ENCODE results near the gene PARD3. TPM values are rescaled to one million over a fixed set of nuclear protein-coding genes. Genes with fewer than 3 reads are reported as not detected.
"Not testable (repeated sequence)": the region's sequence is repeated elsewhere in the genome, so short reads cannot be mapped to it uniquely, and the experiment has no call there.

The PARD3 gene
- polyA plus RNA-seq, 5 donors: 38.0 to 53.5 (median 46.6) TPM

GRCh38 chr10:34651416-34652195 lies 163.5 kb downstream of the PARD3 start:
- DNase-seq: no peak

DNA sequence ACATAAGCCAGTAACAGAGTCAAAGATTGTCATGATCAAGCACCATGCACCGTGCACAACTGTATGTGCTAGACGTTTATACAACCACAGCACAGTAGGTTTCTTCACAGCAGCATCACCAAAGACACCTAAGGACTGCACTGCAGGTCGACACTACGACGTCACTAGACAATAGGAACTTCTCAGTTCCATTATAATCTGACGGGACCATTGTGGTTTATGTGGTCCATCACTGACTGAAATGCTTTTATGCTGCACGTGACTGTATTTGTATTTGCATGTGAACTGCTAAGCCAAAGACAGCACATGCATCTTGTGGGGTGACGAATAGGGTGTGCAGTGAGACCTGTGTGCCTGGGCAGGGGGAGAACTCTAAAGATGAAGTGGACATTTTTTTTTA lies 164.9 kb downstream of the PARD3 start:
- no peak for DNase-seq

GRCh38 chr10:34649385-34649784 lies 165.7 kb downstream of the PARD3 start:
- DNase-seq: no peak

GRCh38 chr10:34648919-34649318 lies 166.2 kb downstream of the PARD3 start:
- DNase-seq: no peak

GRCh38 chr10:34647875-34648865 lies 166.9 kb downstream of the PARD3 start:
- no peak for DNase-seq

- no peak for DNase-seq
Measured at GRCh38 chr10:34647160-34647559, 167.9 kb downstream of the PARD3 start.

GRCh38 chr10:34646331-34646730 lies 168.8 kb downstream of the PARD3 start:
- no peak for DNase-seq

DNA sequence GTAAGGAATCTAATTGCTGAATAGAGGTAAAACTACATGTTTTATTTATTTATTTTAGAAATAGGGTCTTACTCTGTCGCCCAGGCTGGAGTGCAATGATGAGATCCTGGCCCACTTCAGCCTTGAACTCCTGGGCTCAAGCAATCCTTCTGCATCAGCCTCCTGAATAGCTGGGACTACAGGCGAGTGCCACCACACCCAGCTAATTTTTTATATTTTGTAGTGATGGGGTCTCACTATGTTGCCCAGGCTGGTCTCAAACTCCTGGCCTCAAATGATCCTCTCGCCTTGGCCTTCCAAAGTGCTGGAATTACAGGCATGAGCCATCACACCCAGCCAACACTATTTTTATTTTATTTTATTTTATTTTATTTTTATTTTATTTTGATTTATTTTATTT lies 170.3 kb downstream of the PARD3 start:
- DNase-seq: not testable (repeated sequence)

GRCh38 chr10:34644224-34644623 lies 170.9 kb downstream of the PARD3 start:
- no peak for DNase-seq

GRCh38 chr10:34643620-34644019 lies 171.5 kb downstream of the PARD3 start:
- no peak for DNase-seq

DNA sequence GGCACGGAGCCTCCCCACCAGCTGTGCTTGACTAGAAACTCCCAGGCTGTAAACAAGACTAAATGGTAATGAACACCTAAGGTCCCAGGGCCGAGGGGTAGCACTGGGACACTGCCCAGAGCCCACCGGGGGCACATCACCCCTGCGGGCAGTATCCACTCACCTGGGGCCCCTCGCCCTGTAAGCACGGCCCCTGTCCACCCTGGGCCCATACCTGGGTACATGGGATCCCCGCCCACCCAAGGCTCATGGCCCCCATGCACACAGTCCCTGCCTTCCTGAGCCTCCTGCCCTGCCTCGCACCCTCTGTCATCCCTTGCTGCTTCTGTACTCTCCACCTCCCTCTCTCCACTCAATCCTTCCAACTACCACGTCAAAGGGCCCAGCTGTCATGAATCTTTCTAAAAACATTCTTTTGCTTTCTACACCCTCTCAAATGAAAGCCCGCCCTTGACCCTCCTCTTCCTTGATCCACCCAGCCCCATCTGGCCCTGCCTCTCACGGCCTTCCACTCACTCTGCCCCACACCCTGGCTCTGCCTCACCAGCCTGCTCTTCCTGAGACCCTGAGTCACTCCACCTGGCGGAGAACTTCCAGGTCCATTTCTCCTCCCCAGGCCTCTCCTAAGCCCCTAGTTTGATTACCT lies 173.1 kb downstream of the PARD3 start:
- no peak for DNase-seq

- no peak for DNase-seq
Measured at GRCh38 chr10:34641147-34641912, 173.8 kb downstream of the PARD3 start.

DNA sequence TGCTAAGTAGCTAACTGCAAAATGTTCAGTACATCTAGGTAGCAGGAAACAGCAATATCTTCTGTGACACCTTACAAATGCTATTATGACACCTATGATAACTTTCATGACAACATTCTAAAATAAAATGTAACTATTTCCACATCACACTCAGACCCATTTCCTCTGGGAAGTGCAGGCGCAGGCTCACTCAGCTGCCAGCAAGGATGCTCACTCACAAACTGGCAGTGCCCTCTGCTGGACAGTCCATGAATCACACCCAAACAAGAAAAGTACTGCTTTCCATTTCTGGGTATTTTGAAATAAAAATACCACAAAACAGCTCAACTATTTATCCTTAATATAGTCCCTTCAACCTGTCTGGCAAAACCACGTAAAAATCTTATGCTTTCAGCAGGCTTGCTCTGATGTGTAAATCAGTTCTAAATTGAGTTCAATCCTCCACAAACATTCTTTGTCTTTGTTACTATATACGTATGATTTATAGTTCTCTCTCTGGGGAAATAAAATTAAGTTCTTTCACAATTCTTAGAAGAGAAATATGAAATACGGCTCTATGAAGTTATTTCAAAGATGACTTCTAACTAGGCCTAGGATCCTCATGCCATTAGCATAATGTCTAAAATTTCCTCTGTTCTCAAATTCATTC lies 176.6 kb downstream of the PARD3 start:
- DNase-seq: peak; percentile 77 to 86

GRCh38 chr10:34637418-34637911 lies 177.6 kb downstream of the PARD3 start:
- DNase-seq: peak; percentile 41 to 56

GRCh38 chr10:34635111-34635510 lies 180.0 kb downstream of the PARD3 start:
- no peak for DNase-seq

DNA sequence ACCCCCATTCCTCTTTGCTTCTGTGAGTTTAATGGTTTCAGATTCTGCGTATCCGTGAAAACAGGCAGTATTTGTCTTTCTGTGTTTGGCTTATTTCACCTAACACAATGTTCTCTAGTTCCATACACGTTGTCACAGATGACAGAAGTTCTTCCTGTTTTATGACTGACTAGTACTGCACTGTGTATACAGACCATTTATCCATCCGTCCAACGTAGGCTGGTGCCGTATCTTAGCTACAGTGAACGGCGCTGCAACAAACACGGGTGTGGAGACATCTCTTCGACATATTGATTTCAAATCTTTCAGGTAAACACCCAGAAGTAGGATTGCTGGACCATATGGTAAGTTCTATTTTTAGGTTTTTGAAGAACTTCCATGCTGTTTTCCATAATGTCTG lies 181.7 kb downstream of the PARD3 start:
- DNase-seq: no peak

DNA sequence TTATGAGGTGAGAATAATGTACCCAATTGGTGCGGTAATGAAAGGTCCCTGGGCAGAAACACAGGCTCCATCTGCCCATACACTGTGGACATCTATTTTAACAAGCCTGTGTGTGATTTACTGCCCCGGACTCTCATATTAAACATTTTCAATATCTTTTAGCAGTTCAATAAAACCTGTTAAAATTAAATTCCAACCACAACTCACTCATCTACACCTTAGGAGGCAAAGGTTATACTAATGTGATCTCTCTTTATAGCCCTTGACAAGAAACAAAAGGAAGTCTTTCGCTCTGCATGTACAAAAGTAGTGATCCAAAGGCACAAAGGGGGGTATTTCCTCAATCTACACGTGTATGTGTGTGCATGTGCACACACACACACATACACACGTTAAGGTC lies 186.0 kb downstream of the PARD3 start:
- DNase-seq: no peak

DNA sequence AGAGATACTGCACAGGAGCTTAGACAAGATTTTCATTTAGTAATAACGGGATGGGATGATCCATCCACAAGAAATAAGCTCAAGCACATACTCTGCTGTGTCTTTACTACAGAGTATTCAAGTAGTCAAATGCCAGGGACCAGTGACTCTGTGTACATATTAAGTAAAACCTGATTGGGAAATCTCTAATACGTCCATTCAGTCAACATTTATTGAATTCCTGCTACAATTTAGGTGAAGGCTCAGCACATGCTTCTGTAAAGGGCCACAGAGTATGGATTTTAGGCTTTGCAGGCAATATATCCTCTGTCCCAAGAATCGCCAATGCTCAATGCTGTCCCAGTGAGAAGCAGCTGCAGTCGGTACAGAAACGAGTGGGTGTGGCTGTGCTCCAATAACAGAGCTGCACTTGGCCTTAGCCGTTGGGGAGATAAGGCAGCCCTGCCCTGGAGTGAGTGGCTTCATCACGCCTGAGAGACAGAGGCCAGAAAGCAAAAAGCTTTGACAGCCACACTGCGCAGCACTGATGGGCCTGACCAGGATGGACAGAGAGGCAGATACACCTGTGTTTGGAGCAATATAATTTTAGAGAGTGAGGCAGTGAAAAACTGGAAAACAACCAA lies 186.8 kb downstream of the PARD3 start:
- peak; percentile 59 to 72 for DNase-seq

DNA sequence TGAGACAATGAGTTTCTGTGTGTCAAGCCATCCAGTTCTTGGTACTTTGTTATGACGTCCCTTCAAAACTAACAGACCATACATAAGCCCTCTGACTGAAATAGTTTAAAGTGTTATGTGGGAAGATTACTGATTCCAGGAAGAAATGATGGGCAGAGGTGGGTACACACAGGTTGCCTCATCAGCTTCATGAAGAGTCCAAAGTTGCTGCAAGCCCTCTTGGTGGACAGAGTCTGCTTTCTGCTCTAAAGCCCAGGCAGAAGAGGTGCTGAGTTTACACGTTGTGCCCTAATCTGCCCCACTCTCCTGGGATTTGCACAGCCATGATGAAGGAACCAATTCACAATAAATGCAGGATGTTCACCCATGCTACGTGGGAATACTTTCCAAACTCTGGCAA lies 187.4 kb downstream of the PARD3 start:
- DNase-seq: no peak

DNA sequence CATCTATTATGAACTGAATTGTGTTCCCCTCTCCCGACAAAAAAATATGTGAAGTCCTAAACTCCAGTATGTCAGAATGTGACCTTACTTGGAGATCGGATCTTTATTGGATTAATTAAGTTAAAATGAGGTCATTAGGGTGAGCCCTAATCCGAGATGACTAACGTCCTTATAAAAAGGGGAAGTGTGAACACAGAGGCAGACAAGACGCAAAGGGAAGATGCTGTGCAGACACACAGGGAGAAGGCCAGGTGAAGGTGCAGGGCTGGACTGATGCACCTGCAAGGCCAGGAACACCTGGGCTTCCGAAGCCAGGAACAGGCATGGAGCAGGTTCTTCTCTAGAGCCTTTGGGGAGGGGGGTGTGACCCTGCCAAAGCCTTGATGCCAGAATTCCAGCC lies 187.8 kb downstream of the PARD3 start:
- no peak for DNase-seq
